HG03039 (cell line): ENCODE measurements around the gene SEC23A.
"Not testable (repeated sequence)": the region's sequence is repeated elsewhere in the genome, so short reads cannot be mapped to it uniquely, and the experiment has no call there.

ENCODE experiments used
- ATAC-seq: cut with Tn5 transposase; IDR thresholded peaks from one replicate; pipeline ENCODE4 v1.9.1; 2021; ENCODE audit warnings: mild to moderate bottlenecking, moderate library complexity; ENCODE audit not compliant: unreplicated experiment

Gene SEC23A

GRCh38 chr14:39033371-39033770 lies 69.7 kb downstream of the SEC23A start:
- ATAC-seq, result no peak

DNA sequence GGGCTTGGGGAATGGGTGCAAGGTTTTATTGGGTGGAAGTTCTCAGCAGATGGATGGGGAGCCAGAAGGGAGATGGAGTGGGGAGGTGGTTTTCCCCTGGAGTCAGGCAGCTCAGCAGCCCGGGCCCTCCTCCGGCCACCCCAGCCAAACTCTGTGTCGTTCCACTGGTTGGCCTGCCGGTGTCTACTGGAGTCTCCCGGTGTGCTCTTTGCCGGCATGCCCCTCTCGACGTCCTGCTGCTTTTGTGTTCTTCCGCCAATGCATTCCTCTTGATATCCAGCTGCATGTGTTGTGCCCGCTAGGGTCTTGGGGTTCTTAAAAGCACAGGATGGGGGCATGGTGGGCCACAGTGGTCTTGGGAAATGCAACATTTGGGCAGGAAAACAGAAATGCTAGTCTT lies 72.8 kb downstream of the SEC23A start:
- no peak for ATAC-seq

GRCh38 chr14:39029789-39030188 lies 73.2 kb downstream of the SEC23A start:
- no peak for ATAC-seq

GRCh38 chr14:39028620-39029019 lies 74.4 kb downstream of the SEC23A start:
- ATAC-seq, result no peak

- ATAC-seq, result no peak
Observed at GRCh38 chr14:39025810-39026627, 77.0 kb downstream of the SEC23A start.

- no peak for ATAC-seq
Observed at GRCh38 chr14:39025250-39025809, 77.7 kb downstream of the SEC23A start.

- no peak for ATAC-seq
Observed at GRCh38 chr14:39023939-39024871, 78.8 kb downstream of the SEC23A start.

DNA sequence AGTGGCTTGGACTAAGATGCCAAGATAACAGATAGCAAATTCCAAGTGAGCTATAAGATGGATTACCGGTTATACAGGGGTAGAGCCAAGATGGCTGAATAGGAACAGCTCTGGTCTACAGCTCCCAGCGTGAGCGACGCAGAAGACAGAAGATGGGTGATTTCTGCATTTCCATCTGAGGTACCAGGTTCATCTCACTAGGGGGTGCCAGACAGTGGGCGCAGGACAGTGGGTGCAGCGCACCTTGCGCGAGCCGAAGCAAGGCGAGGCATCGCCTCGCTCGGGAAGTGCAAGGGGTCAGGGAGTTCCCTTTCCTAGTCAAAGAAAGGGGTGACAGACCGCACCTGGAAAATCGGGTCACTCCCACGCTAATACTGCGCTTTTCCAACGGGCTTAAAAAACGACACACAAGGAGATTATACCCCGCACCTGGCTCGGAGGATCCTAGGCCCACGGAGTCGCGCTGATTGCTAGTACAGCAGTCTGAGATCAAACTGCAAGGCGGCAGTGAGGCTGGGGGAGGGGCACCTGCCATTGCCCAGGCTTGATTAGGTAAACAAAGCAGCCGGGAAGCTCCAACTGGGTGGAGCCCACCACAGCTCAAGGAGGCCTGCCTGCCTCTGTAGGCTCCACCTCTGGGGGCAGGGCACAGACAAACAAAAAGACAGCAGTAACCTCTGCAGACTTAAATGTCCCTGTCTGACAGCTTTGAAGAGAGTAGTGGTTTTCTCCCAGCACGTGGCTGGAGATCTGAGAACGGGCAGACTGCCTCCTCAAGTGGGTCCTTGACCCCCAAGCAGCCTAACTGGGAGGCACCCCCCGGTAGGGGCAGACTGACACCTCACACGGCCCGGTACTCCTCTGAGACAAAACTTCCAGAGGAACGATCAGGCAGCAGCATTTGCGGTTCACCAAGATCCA lies 85.7 kb downstream of the SEC23A start:
- ATAC-seq, result not testable (repeated sequence)

GRCh38 chr14:39016733-39017095 lies 86.3 kb downstream of the SEC23A start:
- ATAC-seq, result no peak

GRCh38 chr14:39015964-39016577 lies 87.0 kb downstream of the SEC23A start:
- no peak for ATAC-seq

GRCh38 chr14:39015360-39015961 lies 87.6 kb downstream of the SEC23A start:
- ATAC-seq, result no peak

GRCh38 chr14:39014460-39014859 lies 88.6 kb downstream of the SEC23A start:
- ATAC-seq, result no peak

- not testable (repeated sequence) for ATAC-seq
Observed at GRCh38 chr14:39008965-39009364, 94.1 kb downstream of the SEC23A start.

DNA sequence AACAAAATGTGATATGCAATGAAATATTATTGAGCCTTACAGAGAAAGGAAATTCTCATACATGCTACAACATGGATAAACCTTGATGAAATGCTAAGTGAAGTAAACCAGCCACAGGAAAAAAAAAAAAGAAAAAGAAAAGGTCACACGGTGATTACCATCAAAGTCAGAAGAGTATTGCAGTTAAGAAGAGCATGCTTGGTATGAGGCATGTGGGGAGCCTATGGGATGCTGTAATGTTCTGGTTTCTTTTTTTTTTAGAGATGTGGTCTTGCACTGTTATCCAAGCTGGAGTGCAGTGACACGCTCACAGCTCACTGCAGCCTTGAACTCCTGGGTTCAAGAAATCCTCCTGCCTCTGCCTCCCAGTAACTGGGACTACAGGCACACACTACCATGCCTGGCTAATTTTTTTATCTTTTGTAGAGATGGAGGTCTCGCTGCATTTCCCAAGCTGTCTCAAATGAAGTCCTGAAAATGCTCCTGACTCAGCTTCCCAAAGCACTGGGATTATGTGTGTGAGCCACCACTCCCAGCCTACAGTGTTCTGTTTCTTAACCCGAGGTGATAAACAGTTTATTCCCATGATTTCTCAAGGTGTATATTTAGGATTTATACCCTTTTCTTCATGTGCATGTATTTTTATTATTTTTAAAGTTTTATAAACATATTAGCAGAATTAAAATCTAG lies 96.2 kb downstream of the SEC23A start:
- no peak for ATAC-seq

GRCh38 chr14:39005044-39005880 lies 97.8 kb downstream of the SEC23A start:
- no peak for ATAC-seq

DNA sequence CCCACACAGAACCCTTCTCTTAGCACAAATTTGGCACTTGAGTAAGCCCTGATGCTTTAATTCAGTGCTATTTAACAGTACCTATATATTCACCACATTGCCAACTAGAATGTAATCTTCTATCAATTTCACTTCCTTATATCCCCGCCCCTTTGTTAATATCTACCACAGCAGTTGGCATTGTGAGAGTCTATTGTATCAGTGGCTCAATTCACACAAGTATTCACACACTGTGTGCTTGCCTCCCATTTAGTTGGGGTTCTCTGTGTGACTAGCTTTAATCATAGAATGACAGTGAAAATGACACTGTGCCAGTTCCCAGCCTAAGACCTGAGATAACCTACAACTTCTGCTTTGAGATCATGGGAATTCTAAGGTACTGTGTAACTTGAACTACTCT lies 103.1 kb downstream of the SEC23A start:
- no peak for ATAC-seq

- no peak for ATAC-seq
Observed at GRCh38 chr14:38994731-38995130, 108.3 kb downstream of the SEC23A start.

DNA sequence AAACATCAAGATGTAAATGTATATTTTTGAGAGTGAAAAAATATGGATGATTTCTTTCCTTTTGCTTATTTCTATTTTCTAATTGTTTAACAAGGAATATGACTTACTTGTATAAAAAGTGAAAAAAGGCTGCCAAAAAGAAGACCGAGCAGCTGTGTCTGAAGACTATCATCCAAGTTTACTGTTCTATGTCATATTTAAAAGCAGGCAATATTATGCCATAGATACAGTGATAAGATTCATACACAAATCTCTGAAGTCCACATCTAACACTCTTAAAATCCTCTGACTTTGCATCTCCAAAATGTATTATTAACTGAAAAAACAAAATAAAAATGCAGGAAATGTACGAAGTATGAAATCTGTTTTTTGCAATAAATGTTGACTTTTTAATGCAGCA lies 109.1 kb downstream of the SEC23A start:
- no peak for ATAC-seq
